CD14-positive monocyte (primary cell): ENCODE results near the gene HMGCS2. TPM values are rescaled to one million over a fixed set of nuclear protein-coding genes. Genes with fewer than 3 reads are reported as not detected.

Experiments
- DNase-seq, 3 donors: peaks; one replicate each; pipeline ENCODE4 v3.0.0-alpha.2; 2011 to 2022
- H2AFZ ChIP-seq: 2 replicates; pipeline ENCODE4 v1.6.0; 2012; ENCODE audit warnings: mild to moderate bottlenecking, low read depth, low read length, inconsistent platforms; ENCODE audit not compliant: insufficient read depth, poor library complexity, severe bottlenecking
- H3K27ac ChIP-seq, 2 donors: 1 replicate in 1 of 2; 2 replicates in 1 of 2; pipeline ENCODE4 v1.5.1; 2012 to 2013; ENCODE audit warnings: low read length in 2 of 2, control low read depth in 1 of 2, inconsistent platforms in 1 of 2, low read depth in 1 of 2, mild to moderate bottlenecking in 1 of 2
- H3K27me3 ChIP-seq, 2 donors: one replicate each; pipeline versions ENCODE4 v1.6.0 to v1.6.1; 2011 to 2013; ENCODE audit warnings: low read length in 2 of 2; ENCODE audit not compliant: control insufficient read depth in 2 of 2, insufficient read depth in 2 of 2
- H3K36me3 ChIP-seq, 2 donors: replicated peaks in 1 of 2; 1 replicate in 1 of 2; 2 replicates in 1 of 2; pipeline versions ENCODE4 v1.5.1 to v1.6.1; 2012 to 2013; ENCODE audit warnings: low read length in 2 of 2, control low read depth in 1 of 2, inconsistent platforms in 1 of 2, mild to moderate bottlenecking in 1 of 2; ENCODE audit not compliant: insufficient read depth in 2 of 2, control insufficient read depth in 1 of 2
- H3K4me1 ChIP-seq, 2 donors: 1 replicate in 1 of 2; 2 replicates in 1 of 2; pipeline versions ENCODE4 v1.5.1 to v1.6.1; 2012 to 2013; ENCODE audit warnings: low read length in 2 of 2, control low read depth in 1 of 2, inconsistent platforms in 1 of 2, mild to moderate bottlenecking in 1 of 2, moderate library complexity in 1 of 2; ENCODE audit not compliant: insufficient read depth in 2 of 2, control insufficient read depth in 1 of 2
- H3K4me2 ChIP-seq: replicated peaks from 2 replicates; pipeline ENCODE3; 2012; ENCODE audit warnings: low read length, moderate library complexity, mild to moderate bottlenecking; ENCODE audit not compliant: poor library complexity, severe bottlenecking; ENCODE audit errors: extremely low read depth
- H3K4me3 ChIP-seq, 3 experiments: fragments of 200-600 bp in 1 of 3; sonication (generic) in 1 of 3; replicated peaks in 1 of 3; 1 replicate in 2 of 3; 2 replicates in 1 of 3; pipeline ENCODE4 v1.5.1; 2011 to 2013; ENCODE audit warnings: low read length in 3 of 3, mild to moderate bottlenecking in 3 of 3, control low read depth in 2 of 3, low read depth in 2 of 3, inconsistent platforms in 1 of 3, moderate library complexity in 1 of 3
- H3K79me2 ChIP-seq: 2 replicates; pipeline ENCODE4 v1.6.0; 2012; ENCODE audit warnings: mild to moderate bottlenecking, control low read depth, inconsistent platforms, low read length, moderate library complexity; ENCODE audit not compliant: insufficient read depth
- H3K9ac ChIP-seq: 2 replicates; pipeline ENCODE4 v1.6.0; 2017; ENCODE audit warnings: low read length, mild to moderate bottlenecking; ENCODE audit not compliant: insufficient read depth, poor library complexity, severe bottlenecking
- H3K9me3 ChIP-seq, 2 donors: replicated peaks in 1 of 2; 1 replicate in 1 of 2; 2 replicates in 1 of 2; pipeline versions ENCODE4 v1.5.1 to v1.6.1; 2012 to 2013; ENCODE audit warnings: low read length in 2 of 2, control low read depth in 1 of 2; ENCODE audit not compliant: control insufficient read depth in 1 of 2, insufficient read depth in 1 of 2
- H4K20me1 ChIP-seq: 2 replicates; pipeline ENCODE4 v1.6.0; 2012; ENCODE audit warnings: mild to moderate bottlenecking, low read length, control low read depth, moderate library complexity; ENCODE audit not compliant: insufficient read depth
- H3K27ac Mint-ChIP-seq, 7 donors: one replicate each; pipeline ENCODE4 v1.8.0; 2020; ENCODE audit warnings: mild to moderate bottlenecking in 7 of 7, mixed read lengths in 7 of 7, moderate library complexity in 6 of 7, inconsistent platforms in 2 of 7
- H3K27me3 Mint-ChIP-seq, 3 donors: one replicate each; pipeline ENCODE4 v1.8.0; 2021 to 2022; ENCODE audit warnings: low read depth in 3 of 3, mild to moderate bottlenecking in 3 of 3, mixed read lengths in 3 of 3, moderate library complexity in 3 of 3, inconsistent platforms in 1 of 3
- H3K36me3 Mint-ChIP-seq, 2 donors: one replicate each; pipeline ENCODE4 v1.8.0; 2020; ENCODE audit warnings: mixed read lengths in 2 of 2, inconsistent platforms in 1 of 2, mild to moderate bottlenecking in 1 of 2
- H3K4me1 Mint-ChIP-seq: one replicate; pipeline ENCODE4 v1.8.0; 2020; ENCODE audit warnings: mild to moderate bottlenecking, mixed read lengths
- H3K4me3 Mint-ChIP-seq, 2 donors: one replicate each; pipeline ENCODE4 v1.8.0; 2020; ENCODE audit warnings: mild to moderate bottlenecking in 2 of 2, mixed read lengths in 2 of 2, moderate library complexity in 1 of 2
- H3K9me3 Mint-ChIP-seq, 7 donors: one replicate each; pipeline ENCODE4 v1.8.0; 2020 to 2022; ENCODE audit warnings: mixed read lengths in 7 of 7, mild to moderate bottlenecking in 6 of 7, moderate library complexity in 6 of 7, inconsistent platforms in 2 of 7
- CTCF ChIP-seq: fragments of 200-600 bp; IDR thresholded peaks from one replicate; pipeline ENCODE4 v1.8.0; 2022; ENCODE audit warnings: antibody characterized with exemption, mild to moderate bottlenecking
- WGBS: methylation state at CpG from one replicate; pipeline ENCODE4 v1.1.5; 2013; ENCODE audit warnings: missing lambda C conversion rate; ENCODE audit not compliant: insufficient coverage; 5-methylcytosine and 5-hydroxymethylcytosine counted together
- intact Hi-C, 2 donors: fragments of 100-400 bp; cut with micrococcal nuclease; formaldehyde crosslinking; loops; one replicate each; pipeline versions ENCODE4 v1.15.0 to v1.15.1; 2023
- polyA minus RNA-seq: library from RNA; depleted of rRNA, polyadenylated mRNA; stranded (reverse); fragments of >200 nt; gene quantifications from 2 replicates; pipeline ENCODE4 v1.2.3, GENCODE V29; 2012
- polyA plus RNA-seq, 3 donors: library from polyadenylated mRNA; depleted of rRNA in 1 of 3; unstranded in 2 of 3; stranded (reverse) in 1 of 3; fragments of 300-500 nt in 2 of 3; fragments of >200 nt in 1 of 3; fragmentation: Illumina TruSeq in 2 of 3; gene quantifications; 1 replicate in 2 of 3; 2 replicates in 1 of 3; pipeline ENCODE4 v1.2.3, GENCODE V29; 2012 to 2021
- total RNA-seq, 12 experiments: library from RNA in 1 of 12; stranded (reverse) in 1 of 12; fragments of 120-200 nt in 1 of 12; gene quantifications; one replicate each; pipeline ENCODE4 v1.2.4 and lab custom pipeline; 2013 to 2026; ENCODE audit warnings: mixed read lengths in 6 of 12, inconsistent platforms in 1 of 12

Gene HMGCS2
- total RNA-seq (2013): not detected
- not detected for polyA plus RNA-seq
- not detected in 2 replicates for polyA minus RNA-seq
- 0 to 0.75 (median 0) reads per million in 11 experiments for total RNA-seq (lab: John Stamatoyannopoulos, UW)

GRCh38 chr1:119768778-119769177 is at the start of gene HMGCS2:
HMGCS2 (minus strand) TSS chr1:119768905; CDS start chr1:119768844, 61 bp downstream.
- WGBS: 92% methylated on average over 6 of the region's 8 CpGs
- H3K4me1 Mint-ChIP-seq: no peaks in the 10 kb centered on the region

GRCh38 chr1:119818181-119818580 is 49.5 kb upstream of the HMGCS2 start:
- Histone ChIP-seq H3K36me3 (no peaks in the 10 kb centered on the region), H3K4me3 (no peak overlapping the region), H3K4me1 (no peaks in the 10 kb centered on the region), H3K4me2 (no peak overlapping the region), H3K9me3 (no peaks in the 10 kb centered on the region), H3K27me3 (no peaks in the 10 kb centered on the region), H4K20me1 (no peaks in the 10 kb centered on the region), H2AFZ (no peak overlapping the region), H3K27ac (no peak overlapping the region), H3K79me2 (no peaks in the 10 kb centered on the region), H3K9ac (no peak overlapping the region)
- Mint-ChIP-seq H3K4me3 (peak overlapping the region in 1 of 2 donors; percentile 40), H3K36me3 (no peaks in the 10 kb centered on the region), H3K4me1 (no peaks in the 10 kb centered on the region), H3K27ac (peak overlapping the region in 1 of 7 donors; percentile 40), H3K9me3 (peaks cover 0 to 3% (median 0%) of the 10 kb centered on the region in 7 donors), H3K27me3 (peaks cover 2 to 6% (median 3%) of the 10 kb centered on the region in 3 donors)
- DNase-seq: no peak
- intact Hi-C loops: no loop called here
- 100% methylated on average over 1 of the region's 2 CpGs for WGBS
- no peak for TF ChIP-seq CTCF

More at GRCh38 chr1:119768778-119769177, at the start of gene HMGCS2:
- no peaks in the 10 kb centered on the region for H3K36me3 ChIP-seq
- no peak for TF ChIP-seq CTCF
- no peak within 1 kb of the TSS for H3K9ac ChIP-seq
- H3K4me2 ChIP-seq: no peak within 1 kb of the TSS
- no peaks in the 10 kb centered on the region for H3K4me1 ChIP-seq
- no peak within 1 kb of the TSS for H3K4me3 ChIP-seq
- intact Hi-C loops: no loop called here
- no peak within 1 kb of the TSS for H3K27ac ChIP-seq
- DNase-seq: no peak
- Mint-ChIP-seq H3K9me3 (peaks cover 0 to 3% (median 0%) of the 10 kb centered on the region in 7 donors), H3K27me3 (peaks cover 0 to 5% (median 1%) of the 10 kb centered on the region in 3 donors), H3K4me3 (no peak within 1 kb of the TSS), H3K27ac (no peak within 1 kb of the TSS), H3K36me3 (no peaks in the 10 kb centered on the region)
- no peaks in the 10 kb centered on the region for H4K20me1 ChIP-seq
- no peaks in the 10 kb centered on the region for H3K27me3 ChIP-seq
- H2AFZ ChIP-seq: no peak within 1 kb of the TSS
- H3K9me3 ChIP-seq: no peaks in the 10 kb centered on the region
- H3K79me2 ChIP-seq: no peaks in the 10 kb centered on the region
